Panc1 (cell line): Measurements from ENCODE around the gene HDAC7.

ENCODE experiments used
- POLR2AphosphoS5 ChIP-seq: IDR thresholded peaks from 2 replicates; pipeline ENCODE4 v1.6.1; 2012; ENCODE audit warnings: mild to moderate bottlenecking, low read depth, low read length, moderate library complexity
- REST ChIP-seq, 2 experiments: IDR thresholded peaks; 2 replicates each; pipeline ENCODE4 v1.6.1; 2011 to 2012; ENCODE audit warnings: low read depth in 2 of 2, control low read depth in 1 of 2, low read length in 1 of 2, mild to moderate bottlenecking in 1 of 2, moderate library complexity in 1 of 2; ENCODE audit not compliant: insufficient read depth in 1 of 2
- TF ChIP-seq, protein P1 (sequence below): fragments of 450-650 bp; IDR thresholded peaks from 2 replicates; pipeline ENCODE4 v1.5.1; 2017; ENCODE audit warnings: mild to moderate bottlenecking

DNA sequence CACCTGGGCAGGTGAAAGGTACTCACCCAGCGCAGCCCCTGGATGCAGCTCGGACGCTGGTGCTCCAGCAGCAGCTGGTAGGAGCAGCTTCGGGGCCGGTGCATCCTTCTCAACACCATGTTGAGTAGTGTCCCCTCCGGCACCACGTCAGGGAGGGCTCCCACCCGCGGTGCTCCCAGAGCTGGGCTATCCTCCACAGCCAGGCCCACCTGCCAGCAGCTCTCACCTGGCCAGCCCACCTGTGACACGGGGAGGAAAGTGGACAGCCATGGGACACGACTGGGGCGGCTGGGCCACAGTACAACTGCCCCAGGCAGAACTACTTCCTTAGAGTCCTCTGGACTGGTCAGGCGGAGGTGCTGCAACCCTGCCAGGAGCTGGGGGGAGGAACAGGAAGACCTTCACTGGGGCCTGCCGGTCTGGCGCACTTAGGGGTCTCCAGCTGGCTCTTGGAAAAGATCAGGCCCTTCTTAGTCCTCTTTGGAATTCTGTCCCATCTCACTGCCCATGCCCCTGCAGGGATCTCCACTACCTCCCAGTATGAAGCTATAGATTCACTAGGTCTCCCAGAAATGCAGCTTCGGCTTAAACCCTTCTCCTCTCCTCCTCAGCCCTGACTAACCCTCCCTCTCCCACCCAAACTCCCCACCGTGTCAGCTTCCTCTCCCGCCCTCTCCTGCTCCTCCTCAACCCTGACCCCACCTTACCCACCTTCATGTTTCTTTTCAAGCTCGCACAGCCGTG, 61.7 kb downstream of the HDAC7 start:
- TF ChIP-seq REST (IDR thresholded peaks at IDR 0.05; ENCODE audit: insufficient read depth in 1 of 2, low read depth in 2 of 2, low read length in 1 of 2) = no peak
- TF ChIP-seq, protein P1, sequence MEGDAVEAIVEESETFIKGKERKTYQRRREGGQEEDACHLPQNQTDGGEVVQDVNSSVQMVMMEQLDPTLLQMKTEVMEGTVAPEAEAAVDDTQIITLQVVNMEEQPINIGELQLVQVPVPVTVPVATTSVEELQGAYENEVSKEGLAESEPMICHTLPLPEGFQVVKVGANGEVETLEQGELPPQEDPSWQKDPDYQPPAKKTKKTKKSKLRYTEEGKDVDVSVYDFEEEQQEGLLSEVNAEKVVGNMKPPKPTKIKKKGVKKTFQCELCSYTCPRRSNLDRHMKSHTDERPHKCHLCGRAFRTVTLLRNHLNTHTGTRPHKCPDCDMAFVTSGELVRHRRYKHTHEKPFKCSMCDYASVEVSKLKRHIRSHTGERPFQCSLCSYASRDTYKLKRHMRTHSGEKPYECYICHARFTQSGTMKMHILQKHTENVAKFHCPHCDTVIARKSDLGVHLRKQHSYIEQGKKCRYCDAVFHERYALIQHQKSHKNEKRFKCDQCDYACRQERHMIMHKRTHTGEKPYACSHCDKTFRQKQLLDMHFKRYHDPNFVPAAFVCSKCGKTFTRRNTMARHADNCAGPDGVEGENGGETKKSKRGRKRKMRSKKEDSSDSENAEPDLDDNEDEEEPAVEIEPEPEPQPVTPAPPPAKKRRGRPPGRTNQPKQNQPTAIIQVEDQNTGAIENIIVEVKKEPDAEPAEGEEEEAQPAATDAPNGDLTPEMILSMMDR = no peak
- no peak for TF ChIP-seq POLR2AphosphoS5
